OCI-LY1 (cell line): ENCODE measurements around the gene UQCR10.

Source experiments
- H2AFZ ChIP-seq: fragments of 200-600 bp; sonication (generic), shearing (Covaris generic); 2 replicates; pipeline ENCODE4 v1.6.0; 2014; ENCODE audit warnings: antibody characterized with exemption, mild to moderate bottlenecking, low read length
- H3F3A ChIP-seq: fragments of 200-600 bp; sonication (generic), shearing (Covaris generic); 2 replicates; pipeline ENCODE4 v1.6.0; 2014; ENCODE audit warnings: mild to moderate bottlenecking, antibody characterized with exemption, low read length, moderate library complexity; ENCODE audit not compliant: insufficient read depth
- H3K27ac ChIP-seq: fragments of 200-600 bp; sonication (generic); 2 replicates; pipeline ENCODE4 v1.5.1; 2014; ENCODE audit warnings: low read length, mixed run types, mild to moderate bottlenecking, low read depth; ENCODE audit not compliant: poor library complexity, severe bottlenecking
- H3K27me3 ChIP-seq: fragments of 200-600 bp; sonication (generic); 2 replicates; pipeline ENCODE4 v1.6.0; 2014; ENCODE audit warnings: antibody characterized with exemption, mild to moderate bottlenecking, low read length, moderate library complexity; ENCODE audit not compliant: insufficient read depth
- H3K36me3 ChIP-seq: fragments of 200-600 bp; sonication (generic); 2 replicates; pipeline ENCODE4 v1.6.1; 2014; ENCODE audit warnings: mild to moderate bottlenecking, antibody characterized with exemption, low read length, moderate library complexity, mixed read lengths; ENCODE audit not compliant: insufficient read depth
- H3K4me1 ChIP-seq: fragments of 200-600 bp; sonication (generic); 2 replicates; pipeline ENCODE4 v1.5.1; 2014; ENCODE audit warnings: mild to moderate bottlenecking, low read length, moderate library complexity; ENCODE audit not compliant: insufficient read depth, severe bottlenecking
- H3K4me2 ChIP-seq: fragments of 200-600 bp; sonication (generic), shearing (Covaris generic); 2 replicates; pipeline ENCODE4 v1.6.1; 2014; ENCODE audit warnings: low read length
- H3K4me3 ChIP-seq: fragments of 200-600 bp; sonication (generic); 2 replicates; pipeline ENCODE4 v1.5.1; 2014; ENCODE audit warnings: low read length, low read depth, mild to moderate bottlenecking, mixed read lengths; ENCODE audit not compliant: poor library complexity, severe bottlenecking
- H3K79me2 ChIP-seq: fragments of 200-600 bp; shearing (Covaris generic); 2 replicates; pipeline ENCODE4 v1.6.1; 2016; ENCODE audit warnings: mixed run types, low read length, mixed read lengths; ENCODE audit not compliant: insufficient read depth
- H3K9ac ChIP-seq: fragments of 200-600 bp; sonication (generic), shearing (Covaris generic); 2 replicates; pipeline ENCODE4 v1.6.1; 2014; ENCODE audit warnings: mild to moderate bottlenecking, low read length, mixed read lengths
- H3K9me2 ChIP-seq: fragments of 200-600 bp; sonication (generic), shearing (Covaris generic); 2 replicates; pipeline ENCODE4 v1.6.1; 2014; ENCODE audit warnings: low read depth, mild to moderate bottlenecking, low read length, mixed read lengths
- H3K9me3 ChIP-seq: fragments of 200-600 bp; shearing (Covaris generic); 2 replicates; pipeline ENCODE4 v1.6.1; 2014; ENCODE audit warnings: low read length, mixed read lengths
- H4K20me1 ChIP-seq: fragments of 200-600 bp; sonication (generic), shearing (Covaris generic); 2 replicates; pipeline ENCODE4 v1.6.0; 2016; ENCODE audit warnings: mild to moderate bottlenecking, low read length; ENCODE audit not compliant: insufficient read depth
- CTCF ChIP-seq: fragments of 200-600 bp; sonication (generic), shearing (Covaris generic); IDR thresholded peaks from 2 replicates; pipeline ENCODE4 v1.5.1; 2017; ENCODE audit warnings: mild to moderate bottlenecking, antibody characterized with exemption, low read length, moderate library complexity, mixed read lengths
- EZH2 ChIP-seq: fragments of 200-600 bp; sonication (generic), shearing (Covaris generic); IDR thresholded peaks from 2 replicates; pipeline ENCODE4 v1.8.0; 2017; ENCODE audit warnings: borderline replicate concordance, mixed run types, mild to moderate bottlenecking, antibody characterized with exemption, low read length, moderate library complexity, mixed read lengths

UQCR10 gene

GRCh38 chr22:29737251-29738117 lies 29.7 kb upstream of the UQCR10 start:
- Histone ChIP-seq H3K36me3 (0 out of 2 replicates have a peak, but pooled peaks cover 6% of the 10 kb centered on the region), H2AFZ (no peak overlapping the region), H3K4me1 (no peaks in the 10 kb centered on the region), H3K27me3 (no peaks in the 10 kb centered on the region), H3K79me2 (no peaks in the 10 kb centered on the region), H3K4me2 (no peak overlapping the region), H3K9ac (no peak overlapping the region), H3K27ac (no peak overlapping the region), H4K20me1 (no peaks in the 10 kb centered on the region), H3K9me3 (no peaks in the 10 kb centered on the region), H3K9me2 (no peaks in the 10 kb centered on the region), H3F3A (no peaks in the 10 kb centered on the region), H3K4me3 (no peak overlapping the region)
- no peak for TF ChIP-seq EZH2

- Histone ChIP-seq H3K9me2 (no peaks in the 10 kb centered on the region), H3F3A (no peaks in the 10 kb centered on the region), H3K9me3 (no peaks in the 10 kb centered on the region), H3K27me3 (no peaks in the 10 kb centered on the region), H2AFZ (no peak overlapping the region), H3K36me3 (0 out of 2 replicates have a peak, but pooled peaks cover 6% of the 10 kb centered on the region), H3K79me2 (no peaks in the 10 kb centered on the region), H3K9ac (no peak overlapping the region), H4K20me1 (no peaks in the 10 kb centered on the region), H3K27ac (no peak overlapping the region), H3K4me3 (no peak overlapping the region), H3K4me1 (no peaks in the 10 kb centered on the region), H3K4me2 (no peak overlapping the region)
- TF ChIP-seq CTCF (no peak), EZH2 (no peak)
These were observed 28.9 kb upstream of the UQCR10 start for GRCh38 chr22:29738118-29738815.

- Histone ChIP-seq H3K9me3 (no peaks in the 10 kb centered on the region), H3K4me1 (no peaks in the 10 kb centered on the region), H3K4me2 (no peak overlapping the region), H3K27ac (no peak overlapping the region), H3K27me3 (no peaks in the 10 kb centered on the region), H3K4me3 (no peak overlapping the region), H3K79me2 (no peaks in the 10 kb centered on the region), H3K9ac (no peak overlapping the region), H3K9me2 (no peaks in the 10 kb centered on the region), H3F3A (no peaks in the 10 kb centered on the region), H3K36me3 (0 out of 2 replicates have a peak, but pooled peaks cover 6% of the 10 kb centered on the region), H4K20me1 (no peaks in the 10 kb centered on the region), H2AFZ (no peak overlapping the region)
- TF ChIP-seq EZH2: no peak
- no peak for TF ChIP-seq CTCF
These were observed 27.8 kb upstream of the UQCR10 start for GRCh38 chr22:29739346-29739875.
